Neural cell (in vitro differentiated cells): ENCODE data around the gene GALE.

Experiments
- CTCF ChIP-seq: fragments of 450-650 bp; IDR thresholded peaks from 2 replicates; pipeline ENCODE4 v1.5.1; 2014; ENCODE audit warnings: antibody characterized with exemption, mild to moderate bottlenecking, moderate library complexity; ENCODE audit not compliant: poor library complexity, severe bottlenecking
- POLR2AphosphoS5 ChIP-seq: IDR thresholded peaks from 2 replicates; pipeline ENCODE4 v1.6.1; 2012
- REST ChIP-seq: IDR thresholded peaks from 2 replicates; pipeline ENCODE4 v1.6.1; 2012; ENCODE audit warnings: borderline replicate concordance
- TAF1 ChIP-seq: IDR thresholded peaks from 2 replicates; pipeline ENCODE4 v1.6.1; 2012; ENCODE audit warnings: low read depth

- TF ChIP-seq REST (no peak), CTCF (no peak), POLR2AphosphoS5 (no peak), TAF1 (no peak)
Observed at GRCh38 chr1:23759277-23759676, 41.3 kb downstream of the GALE start.
